ENCODE results near the gene UROD.
"Not testable (repeated sequence)": the region's sequence is repeated elsewhere in the genome, so short reads cannot be mapped to it uniquely, and the experiment has no call there.

Gene UROD

GRCh38 chr1:45011837-45012638, at the start of gene UROD:
UROD (plus strand) TSS chr1:45012254; CDS start chr1:45012266, 12 bp downstream.
- peak; percentile 93 for DNase-seq

DNA sequence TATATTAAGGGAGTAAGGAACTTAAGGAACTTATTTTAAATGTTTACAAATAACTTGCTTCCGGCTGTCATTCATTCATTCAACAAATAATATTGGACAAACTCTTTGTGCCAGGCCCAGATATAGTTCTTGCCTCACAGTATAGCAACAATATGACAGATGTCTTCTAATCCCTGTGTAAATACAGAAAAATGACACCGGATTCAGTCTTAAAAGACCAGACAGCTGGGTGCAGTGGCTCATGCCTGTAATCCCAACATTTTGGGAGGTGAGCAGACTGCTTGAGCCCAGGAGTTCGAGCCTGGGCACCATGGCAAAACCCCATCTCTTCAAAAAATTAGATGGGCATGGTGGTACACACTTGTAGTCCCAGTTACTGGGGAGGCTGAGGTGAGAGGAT, 49.3 kb upstream of the UROD start:
- DNase-seq, result peak; percentile 82

DNA sequence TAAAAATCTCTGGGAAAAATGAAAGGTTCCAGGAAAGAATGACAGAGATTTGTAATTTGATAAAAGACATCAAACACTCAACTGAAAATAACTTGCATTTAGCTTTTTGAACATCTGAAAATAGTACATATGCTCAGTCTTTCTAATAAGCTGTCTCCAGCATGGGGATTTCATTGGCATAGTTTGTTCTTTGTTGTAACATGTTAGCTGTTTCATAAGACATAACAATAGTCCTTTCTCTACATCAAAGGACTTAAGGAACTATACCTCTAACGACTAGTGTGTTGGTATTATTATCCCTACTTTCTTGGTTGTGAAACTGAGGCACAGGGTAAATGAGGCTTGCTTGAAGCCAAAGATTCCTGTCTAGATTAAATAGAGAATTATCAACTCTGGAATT, 47.7 kb upstream of the UROD start:
- DNase-seq, result no peak

DNA sequence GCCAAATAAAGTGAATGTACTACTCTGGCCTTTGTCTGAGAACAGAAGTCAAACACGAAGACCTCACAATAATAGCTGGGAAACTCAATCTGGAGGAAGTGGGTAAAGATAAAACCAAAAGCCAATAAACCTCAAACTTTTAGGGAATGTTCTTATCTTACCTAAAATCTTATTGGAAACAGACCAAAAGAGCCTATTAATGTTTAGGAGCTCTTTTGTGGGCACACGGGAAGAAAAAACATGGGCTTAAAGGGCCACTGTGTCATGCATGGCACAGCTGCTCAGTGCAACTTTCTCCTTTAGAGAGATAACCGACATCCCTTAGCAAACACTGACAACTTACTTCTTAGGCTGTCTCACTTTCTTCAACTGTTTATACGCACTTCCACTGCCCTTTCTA, 41.7 kb upstream of the UROD start:
- DNase-seq, result no peak

- DNase-seq, result no peak
Observed at GRCh38 chr1:44973645-44974044, 38.4 kb upstream of the UROD start.

DNA sequence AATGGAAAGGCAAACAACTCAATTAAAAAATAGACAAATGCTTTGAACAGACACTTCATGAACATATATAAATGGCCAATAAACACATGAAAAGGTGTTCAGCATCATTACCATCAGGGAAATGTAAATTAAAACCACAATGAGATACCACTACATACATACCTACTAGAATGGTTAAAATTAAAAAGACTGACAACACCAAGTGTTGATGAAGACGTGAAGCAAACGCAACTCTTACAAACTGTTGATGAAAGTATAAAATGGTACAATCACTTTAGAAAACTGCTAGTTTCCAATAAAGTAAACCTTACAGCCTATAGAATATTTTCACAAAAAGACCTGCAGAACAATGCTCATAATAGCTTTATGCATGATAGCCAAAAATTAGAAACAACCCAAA, 35.8 kb upstream of the UROD start:
- DNase-seq, result no peak

DNA sequence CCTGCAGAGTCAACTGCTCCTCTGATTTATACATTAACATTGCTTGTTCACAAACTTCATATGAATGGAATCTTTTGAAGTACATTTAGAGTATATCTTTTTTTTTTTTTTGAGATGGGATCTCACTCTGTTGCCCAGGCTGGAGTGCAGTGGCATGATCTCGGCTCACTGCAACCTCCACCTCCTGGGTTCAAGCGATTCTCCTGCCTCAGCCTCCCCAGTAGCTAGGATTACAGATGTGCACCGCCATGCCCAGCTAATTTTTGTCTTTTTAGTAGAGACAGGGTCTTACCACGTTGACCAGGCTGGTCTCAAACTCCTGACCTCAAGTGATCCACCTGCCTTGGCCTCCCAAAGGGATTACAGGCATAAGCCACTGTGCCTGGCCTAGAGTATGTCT, 34.7 kb upstream of the UROD start:
- DNase-seq, result not testable (repeated sequence)

- DNase-seq, result no peak
Observed at GRCh38 chr1:44985747-44986359, 26.2 kb upstream of the UROD start.

DNA sequence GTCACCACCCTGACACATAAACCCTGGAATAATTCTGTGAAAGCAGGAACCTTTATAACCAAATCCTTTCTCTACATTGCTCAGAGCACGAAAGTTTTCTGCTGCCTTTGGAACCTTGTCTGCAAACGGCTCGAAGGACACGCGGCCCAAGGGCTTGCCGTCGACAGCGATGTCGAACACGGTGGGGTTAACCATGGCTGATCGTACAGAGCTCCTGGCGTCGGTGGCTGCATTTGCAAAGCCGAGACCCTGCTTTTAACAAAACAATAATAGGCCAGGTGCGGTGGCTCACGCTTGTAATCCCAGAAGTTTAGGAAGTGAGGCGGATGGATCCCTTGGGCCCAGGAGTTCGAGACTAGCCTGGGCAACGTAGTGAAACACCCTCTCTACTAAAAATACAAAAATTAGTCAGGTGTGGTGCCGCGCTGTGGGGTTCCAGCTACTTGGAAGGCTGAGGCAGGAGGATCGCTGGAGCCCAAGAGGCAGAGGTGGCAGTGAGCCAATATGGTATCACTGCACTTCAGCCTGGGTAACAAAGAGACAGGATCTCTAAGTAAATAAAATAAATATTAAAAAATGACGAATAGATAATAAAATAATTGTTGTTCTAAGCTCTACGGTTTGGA, 23.4 kb upstream of the UROD start:
- DNase-seq, result no peak

GRCh38 chr1:44994309-44994898, 17.6 kb upstream of the UROD start:
- DNase-seq, result no peak

DNA sequence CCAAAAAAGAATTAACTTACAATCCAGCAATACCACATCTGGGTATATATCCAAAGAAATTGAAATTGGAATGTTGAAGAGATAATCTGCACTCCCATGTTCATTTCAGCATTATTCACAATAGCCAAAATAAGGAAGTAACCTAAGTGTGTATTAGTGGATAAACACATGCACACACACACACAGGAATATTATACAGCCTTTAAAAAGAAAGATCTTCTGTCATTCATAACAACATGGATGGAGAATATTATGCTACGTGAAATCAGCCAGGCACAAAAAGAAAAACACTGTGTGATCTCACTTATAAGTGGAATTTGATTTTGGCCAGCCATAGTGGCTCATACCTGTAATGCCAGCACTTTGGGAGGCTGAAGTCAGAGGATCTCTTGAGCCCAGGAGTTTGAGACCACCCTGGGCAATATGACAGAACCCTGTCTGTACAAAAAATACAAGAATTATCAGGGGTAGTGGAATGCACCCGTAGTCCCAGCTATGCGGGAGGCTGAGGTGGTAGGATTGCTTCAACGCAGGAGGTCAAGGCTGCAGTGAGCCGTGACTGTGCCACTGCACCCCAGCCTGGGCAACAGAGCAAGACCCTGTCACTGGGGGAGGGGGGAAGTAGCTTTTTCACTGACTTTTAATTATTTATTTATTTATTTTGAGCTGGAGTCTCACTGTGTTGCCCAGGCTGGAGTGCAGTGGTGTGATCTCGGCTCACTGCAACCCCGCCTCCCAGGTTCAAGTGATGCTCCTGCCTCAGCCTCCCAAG, 16.4 kb upstream of the UROD start:
- DNase-seq, result no peak

DNA sequence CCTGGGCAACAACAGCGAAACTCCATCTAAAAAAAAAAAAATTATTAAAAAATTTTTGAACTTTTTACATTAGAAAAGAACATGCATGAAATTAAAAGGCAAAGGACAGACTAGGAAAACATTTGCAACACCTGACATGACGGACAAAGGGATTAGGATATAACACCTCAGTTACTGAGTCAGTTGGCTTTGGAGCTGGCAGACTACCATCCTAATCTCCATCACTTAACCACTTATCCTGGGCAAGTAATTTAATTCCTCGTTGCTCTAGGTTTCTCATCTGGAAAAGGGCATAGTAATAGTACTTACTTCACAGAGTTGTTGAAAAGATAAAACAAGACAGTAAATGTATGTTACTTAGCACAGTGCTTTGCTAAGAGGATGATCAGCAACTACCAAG, 12.8 kb upstream of the UROD start:
- DNase-seq, result no peak

DNA sequence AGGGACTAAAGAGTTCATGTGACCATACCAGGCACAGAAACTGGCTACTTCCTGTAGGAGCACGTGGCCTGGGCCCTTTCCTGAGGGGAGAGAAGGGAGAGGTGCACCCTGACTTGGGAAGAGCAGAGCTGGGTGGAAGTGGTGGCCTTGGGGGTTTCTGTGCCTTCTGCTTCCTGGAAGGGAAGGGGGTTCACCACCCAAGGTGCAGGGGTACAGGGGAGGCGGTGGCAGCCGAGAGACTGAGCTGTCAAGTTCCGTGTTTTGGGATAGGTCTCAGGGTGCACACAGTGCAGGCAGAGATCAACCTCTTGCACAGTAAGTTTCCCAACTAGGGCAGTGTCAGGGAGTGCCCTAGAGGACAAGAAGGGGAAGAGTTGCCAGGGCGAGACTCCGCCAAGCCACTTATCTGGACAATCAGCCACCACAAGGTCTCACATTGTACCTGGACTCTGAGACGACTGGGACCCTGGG, 11.0 kb upstream of the UROD start:
- no peak for DNase-seq

DNA sequence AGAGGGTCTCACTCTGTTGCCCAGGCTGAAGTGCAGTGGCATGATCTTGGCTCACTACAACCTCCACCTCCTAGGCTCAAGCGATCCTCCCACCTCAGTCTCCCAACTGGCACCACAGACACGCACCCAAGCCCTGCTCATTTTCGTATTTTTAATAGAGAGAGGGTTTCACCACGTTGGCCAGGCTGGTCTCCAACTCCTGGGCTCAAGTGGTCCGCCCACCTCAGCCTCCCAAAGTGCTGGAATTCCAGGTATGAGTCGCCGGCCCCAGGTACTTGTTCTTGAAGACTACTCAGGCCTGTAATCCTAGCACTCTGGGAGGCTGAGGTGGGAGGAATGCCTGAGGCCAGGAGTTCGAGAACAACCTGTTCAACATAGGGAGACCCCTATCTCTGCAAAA, 10.5 kb upstream of the UROD start:
- not testable (repeated sequence) for DNase-seq

DNA sequence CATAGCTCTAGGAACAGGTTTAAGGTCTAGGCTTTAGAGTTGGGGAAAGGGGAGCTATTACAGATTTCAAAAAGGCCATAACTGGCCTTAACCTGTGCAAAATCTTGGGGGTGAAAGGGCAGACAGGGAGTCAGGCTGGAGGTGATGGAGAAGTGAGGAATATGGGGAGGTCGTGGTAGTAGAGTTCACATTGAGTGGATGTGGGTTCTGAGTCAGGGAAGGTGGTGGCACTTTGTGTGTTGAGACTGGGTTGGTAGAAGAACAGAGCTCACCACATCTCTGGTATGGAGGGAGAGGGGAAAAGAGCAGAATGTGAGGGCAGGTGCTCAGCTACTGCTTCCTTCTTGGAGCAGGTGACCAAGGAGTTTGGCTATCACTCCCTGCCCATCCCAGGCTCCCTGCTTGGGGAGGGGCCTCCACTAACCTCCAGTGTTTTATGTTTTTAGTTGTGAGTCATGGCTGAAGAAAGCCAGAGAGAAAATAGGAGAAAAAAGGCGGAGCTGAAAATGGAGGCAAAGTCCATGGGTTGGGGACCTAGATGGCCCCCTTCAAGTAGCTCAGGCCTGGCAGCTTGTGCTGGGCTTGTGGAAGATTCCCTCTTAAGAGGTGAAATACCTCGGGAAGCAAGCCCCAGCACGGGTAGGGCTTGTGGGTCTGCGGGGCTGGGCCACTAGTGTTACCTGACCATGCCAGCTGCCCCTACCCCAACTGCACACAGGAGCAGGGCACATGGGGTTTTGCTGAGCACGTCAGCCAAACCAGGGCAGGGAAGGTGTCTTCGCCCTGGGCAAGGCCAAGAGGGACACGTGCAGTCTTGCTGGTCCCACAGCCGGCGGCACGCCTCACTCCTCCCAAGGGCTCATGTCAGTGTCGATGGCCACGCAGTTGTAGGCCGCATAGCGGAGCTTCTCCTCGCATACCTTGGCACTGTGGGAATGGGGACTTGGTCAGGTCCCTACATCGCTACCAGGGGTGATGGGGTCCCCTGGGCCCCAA, 9.1 kb upstream of the UROD start:
- DNase-seq, result no peak

- DNase-seq, result no peak
Observed at GRCh38 chr1:45003741-45004140, 8.3 kb upstream of the UROD start.

DNA sequence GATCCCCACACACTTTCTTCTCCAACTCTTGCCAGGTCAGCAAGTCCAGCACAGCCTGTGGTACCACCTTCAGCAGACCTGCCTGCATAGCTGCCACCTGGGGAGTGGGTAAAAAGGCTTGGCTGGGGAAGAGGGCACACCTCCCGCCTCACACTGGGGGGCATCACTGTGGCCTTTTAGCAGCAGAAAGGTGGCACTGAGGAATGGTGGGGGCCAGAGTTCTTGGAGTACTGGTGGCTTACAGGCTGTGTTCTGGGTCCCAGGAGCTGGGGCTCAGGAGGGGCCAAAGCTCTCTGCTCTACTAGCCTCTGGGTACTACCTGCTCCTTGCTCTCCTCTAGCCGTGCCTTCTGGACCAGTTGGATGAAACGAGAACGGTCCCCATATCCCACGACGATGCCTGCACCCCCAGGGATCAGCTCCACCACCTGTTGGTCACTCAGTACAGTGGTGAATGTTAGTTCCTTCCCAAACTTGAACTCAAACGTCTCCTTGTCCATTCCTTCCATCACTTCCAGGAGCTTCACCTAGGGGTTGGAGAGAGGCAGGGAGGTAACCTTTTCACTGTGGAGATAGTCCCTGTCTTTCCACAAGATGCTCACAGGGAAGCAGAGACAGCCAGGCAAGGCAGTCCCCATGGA, 7.7 kb upstream of the UROD start:
- no peak for DNase-seq

- DNase-seq, result no peak
Observed at GRCh38 chr1:45005761-45006160, 6.3 kb upstream of the UROD start.

DNA sequence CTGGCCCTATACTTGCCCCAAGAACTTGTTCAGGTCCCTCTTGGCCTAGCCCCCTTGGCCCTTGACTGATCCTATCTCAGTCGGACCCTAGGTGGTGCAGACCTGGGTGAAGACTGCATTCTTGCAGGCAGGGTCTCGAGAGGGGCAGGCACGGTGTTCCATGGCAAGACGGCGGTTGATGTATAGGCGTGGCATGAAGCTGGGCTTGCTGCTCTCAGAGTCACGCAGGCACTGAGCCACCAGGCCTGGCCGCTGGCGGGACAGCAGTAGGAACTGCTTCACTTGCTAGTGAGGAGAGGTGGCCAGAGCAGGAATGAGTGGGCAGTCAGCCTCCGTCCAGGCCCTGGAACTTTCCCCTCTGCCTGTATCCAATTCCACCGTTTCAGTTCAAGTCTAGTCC, 4.7 kb upstream of the UROD start:
- DNase-seq, result no peak

GRCh38 chr1:45008076-45008475, 4.0 kb upstream of the UROD start:
- DNase-seq, result no peak

DNA sequence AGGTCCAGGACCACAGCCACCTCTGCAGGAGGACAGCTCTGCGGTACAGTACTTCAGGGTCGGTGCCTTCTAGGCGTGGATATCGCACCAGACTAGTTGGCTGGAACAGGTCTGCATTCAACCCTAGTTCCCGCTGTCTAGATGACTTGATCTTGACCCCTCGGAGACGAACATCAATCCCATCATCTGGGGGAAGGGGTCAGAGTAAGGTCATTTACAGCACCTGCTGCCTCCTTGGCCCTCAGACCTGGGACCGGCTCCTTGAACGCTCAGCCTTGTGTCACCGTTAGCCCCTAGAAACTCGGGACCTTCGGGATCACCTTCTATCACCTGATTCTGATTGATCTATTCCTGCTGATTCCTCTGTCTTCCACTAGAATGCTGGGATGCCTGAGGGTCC, 3.5 kb upstream of the UROD start:
- no peak for DNase-seq
